NCI-H510A treated with DMSO at 0.1 percent for 48 hours (cell line): ENCODE data around the gene CAB39L.

Experiments
- DNase-seq: peaks from one replicate; lab custom pipeline; 2025; lab: John Stamatoyannopoulos, UW

The CAB39L gene

GRCh38 chr13:49399801-49400472 lies 43.9 kb downstream of the CAB39L start:
- no peak for DNase-seq

GRCh38 chr13:49395878-49396380 lies 47.9 kb downstream of the CAB39L start:
- no peak for DNase-seq

DNA sequence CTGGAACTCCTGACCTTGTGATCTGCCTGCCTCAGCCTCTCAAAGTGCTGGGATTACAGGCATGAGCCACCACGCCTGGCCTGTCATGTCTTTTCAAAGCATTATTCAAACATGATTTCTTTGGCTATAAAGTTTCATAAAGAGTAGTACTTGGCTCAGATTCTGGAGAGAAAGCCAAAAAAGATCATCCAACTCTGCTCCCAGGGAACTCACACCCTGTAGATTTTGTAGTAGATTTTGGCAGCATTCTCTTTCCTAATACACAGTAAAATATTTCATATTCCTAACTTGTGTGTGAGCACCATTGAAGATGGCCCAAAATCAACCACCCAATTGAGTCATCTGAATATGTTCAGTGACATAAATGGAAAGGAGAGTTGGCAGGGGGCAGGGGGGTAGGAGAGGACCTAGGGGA lies 48.4 kb downstream of the CAB39L start:
- DNase-seq = no peak

DNA sequence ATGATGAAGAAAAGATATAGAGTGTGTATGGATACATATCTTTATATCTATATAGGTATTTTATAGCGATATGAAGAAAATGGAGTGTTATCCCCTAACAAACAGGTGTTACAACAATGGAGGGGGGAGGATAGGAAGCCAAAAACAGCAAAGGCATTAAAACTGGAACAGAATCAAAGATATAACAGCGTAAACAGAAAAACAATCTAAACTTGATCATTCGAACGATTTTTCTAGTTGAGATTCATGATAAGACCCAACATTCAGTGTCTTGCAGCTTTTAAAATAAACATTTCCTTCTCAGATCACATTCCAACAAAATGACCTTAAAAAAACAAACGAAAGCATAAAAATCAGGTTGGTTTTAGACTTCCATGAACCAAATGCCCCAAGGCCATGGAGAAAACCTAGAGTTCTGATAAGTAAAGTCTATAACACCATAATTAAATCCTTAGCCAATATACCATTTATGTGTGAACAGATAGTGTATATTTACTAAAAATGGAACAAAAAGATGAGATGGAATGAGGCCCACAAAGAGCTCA lies 55.7 kb downstream of the CAB39L start:
- DNase-seq = no peak

DNA sequence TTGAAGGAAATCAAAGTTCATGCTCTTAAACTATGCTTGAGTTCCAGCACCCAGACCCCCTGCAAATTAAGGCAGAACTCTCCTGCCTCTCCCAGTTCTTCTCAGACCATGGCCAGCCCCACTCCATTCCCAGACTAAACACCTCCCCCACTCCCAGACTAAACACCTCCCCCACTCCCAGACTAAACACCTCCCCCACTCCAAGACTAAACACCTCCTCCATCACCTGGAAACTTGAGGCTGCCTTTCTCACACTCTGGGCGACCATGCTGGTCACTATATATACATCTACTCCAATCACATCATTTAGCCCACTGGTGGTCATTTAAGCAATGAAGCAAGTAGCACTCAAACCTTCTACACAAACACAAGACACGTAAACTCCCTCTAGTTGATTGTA lies 57.2 kb downstream of the CAB39L start:
- DNase-seq = no peak

DNA sequence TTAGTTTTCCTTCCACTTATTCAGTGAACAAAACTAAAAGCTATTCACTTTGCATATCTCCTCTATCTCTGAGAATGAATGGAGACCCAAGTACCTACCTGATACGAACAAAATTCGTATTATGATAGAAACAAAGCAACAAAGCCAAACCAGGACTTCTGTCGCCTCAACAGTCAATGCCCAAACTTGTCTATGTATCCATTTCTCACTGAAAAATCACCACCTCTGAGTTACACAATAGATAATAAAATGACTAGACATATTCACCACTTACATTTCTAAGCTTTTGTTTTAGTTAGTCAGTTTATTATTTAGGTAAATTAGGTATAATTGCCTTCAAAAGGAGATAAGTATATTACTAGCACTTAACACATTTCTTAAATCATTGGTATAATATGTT lies 67.7 kb downstream of the CAB39L start:
- DNase-seq = no peak

DNA sequence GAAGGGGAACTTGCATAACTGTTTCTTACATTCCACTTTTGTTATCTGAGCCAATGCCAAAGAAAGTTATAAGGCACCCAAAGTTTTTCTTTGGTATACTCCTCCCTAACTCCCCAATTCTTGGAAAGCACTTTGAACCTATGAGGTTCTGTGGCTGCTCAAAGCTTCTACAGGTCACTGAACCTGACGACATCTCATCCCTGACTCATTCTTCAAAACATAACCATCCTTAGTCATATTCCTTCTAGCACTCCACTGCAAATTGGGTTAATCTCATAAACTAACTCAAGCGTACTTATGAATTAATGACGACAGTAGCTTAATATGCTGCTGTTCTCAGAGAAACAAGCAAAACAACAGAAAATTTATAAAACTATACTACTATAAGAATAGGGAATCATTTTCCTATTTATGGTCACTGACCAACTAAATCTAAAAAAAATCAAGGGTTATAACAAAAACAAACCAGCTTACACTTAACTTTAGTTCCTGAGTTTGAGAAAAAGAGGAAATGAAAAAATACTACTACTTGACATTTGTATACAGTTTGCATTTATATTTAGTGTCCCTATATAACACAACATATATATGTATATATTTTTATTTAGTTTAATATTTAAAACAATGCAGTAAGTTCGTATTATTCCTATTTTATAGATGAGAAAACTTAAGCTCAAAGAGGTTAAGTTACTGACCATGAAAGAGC lies 69.1 kb downstream of the CAB39L start:
- DNase-seq = no peak

- no peak for DNase-seq
Observed at GRCh38 chr13:49373716-49374115, 70.1 kb downstream of the CAB39L start.

DNA sequence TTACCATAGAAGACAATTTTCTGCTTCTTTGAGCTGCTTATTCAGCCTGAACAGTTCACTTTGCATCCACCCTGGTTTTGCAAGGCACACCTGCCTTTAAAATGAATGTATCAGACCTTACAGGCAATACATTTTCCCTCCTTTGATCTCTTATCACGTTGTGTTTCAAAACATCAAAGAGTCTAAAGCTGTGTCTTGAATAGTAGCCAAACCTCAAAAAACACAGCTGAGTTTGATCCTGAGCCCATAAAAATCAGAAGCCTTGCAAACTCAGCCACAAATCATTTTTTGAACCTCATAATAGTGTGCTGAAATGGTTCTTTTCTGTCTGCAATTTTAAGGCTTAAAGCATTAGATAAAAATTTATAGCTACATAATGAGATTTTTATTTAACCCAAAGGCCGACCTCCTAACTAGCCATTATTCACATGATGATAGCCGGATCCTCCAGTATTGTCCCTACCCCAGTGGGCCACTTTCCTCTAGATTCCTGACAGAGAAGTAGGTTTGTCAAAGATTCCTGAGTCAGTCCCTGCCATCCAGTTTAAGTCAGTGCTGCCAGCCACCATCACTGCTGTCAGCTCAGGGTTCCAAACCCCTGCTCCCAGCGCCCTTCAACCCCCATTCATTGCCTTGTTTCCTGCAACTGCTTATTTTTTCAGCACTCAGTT lies 71.8 kb downstream of the CAB39L start:
- DNase-seq = no peak

DNA sequence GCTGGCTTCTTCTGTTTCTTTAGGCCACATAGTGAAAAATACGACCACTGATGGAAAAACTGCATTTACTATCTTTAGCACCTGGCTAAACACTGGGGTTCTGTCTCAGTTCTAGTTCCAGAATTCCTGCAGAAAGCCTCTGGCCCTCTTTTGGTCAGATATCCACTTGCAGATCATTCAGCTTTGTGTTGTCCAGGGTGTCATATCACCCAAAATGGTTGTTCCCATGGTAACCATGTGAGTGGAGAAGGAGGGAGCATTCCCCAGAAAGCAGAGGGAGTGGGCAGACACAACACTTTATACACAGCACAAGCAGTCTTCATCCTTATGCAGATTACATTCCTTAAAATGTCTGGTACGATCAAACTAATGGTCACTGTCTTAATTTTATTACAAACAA lies 73.5 kb downstream of the CAB39L start:
- no peak for DNase-seq

- no peak for DNase-seq
Observed at GRCh38 chr13:49369866-49370265, 74.0 kb downstream of the CAB39L start.

DNA sequence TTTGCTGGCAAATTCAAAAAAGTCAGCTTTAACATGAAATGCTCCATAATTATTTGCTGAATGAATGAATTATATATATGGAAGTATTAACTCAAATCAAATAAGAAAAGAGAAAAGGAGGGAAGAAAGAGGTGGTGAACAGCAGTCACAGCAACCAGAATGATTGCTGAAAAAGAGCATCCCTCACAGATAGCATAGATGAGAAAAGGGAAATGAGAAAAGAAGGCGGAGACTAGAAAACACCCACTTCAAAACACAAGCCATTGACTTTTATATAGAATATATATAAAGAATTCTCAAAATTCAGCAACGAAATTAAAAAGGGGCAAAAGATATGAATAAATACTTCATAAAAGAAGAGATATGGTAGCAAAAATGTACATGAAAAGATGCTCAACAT lies 75.2 kb downstream of the CAB39L start:
- DNase-seq = no peak

DNA sequence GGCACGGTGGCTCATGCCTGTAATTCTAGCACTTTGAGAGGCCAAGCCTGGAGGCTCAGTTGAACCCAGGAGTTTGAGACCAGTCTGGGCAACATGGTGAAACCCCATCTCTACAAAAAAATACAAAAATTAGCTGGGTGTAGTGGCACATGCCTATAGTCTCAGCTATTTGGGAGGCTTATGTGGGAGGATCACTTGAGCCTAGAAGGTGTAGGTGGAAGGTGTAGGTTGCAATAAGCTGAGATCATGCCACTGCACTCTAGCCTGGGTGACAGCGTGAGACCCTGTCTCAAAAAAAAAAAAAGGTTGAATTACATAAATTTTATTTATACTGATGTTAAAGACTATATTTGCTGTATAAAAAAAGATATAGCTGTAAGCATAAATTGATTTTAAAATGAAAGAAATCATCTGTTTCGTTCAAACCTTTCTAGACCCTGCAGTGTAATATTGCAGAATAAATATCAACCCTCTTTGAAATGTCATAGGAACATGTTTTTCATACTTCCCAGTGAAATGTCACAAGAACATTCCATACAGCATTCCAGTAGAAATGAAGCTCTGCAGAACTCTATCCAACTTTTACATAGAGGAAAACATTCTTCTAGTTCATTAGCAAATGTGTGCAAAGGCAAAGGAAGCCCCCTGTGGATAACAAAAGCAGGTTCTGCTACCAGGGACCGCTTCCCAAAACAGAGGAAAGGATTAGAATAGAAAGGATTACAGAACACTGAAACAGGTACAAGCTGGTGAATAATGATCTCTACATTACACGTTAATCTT lies 76.0 kb downstream of the CAB39L start:
- no peak for DNase-seq

DNA sequence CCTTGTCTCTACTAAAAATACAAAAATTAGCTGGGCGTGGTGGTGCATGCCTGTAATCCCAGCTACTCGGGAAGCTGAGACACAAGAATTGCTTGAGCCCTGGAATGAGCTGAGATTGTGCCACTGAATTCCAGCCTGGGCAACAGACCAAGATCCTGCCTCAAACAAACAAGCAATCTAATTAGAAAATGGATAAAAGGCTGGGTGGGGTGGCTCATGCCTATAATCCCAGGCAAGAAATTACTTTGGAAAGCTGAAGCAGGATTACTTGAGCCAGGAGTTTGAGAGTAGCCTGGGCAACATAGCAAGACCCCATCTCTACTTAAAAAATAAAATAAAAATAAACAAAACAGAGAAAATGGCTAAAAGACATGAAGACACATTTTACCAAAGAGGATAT lies 77.0 kb downstream of the CAB39L start:
- DNase-seq = no peak

- no peak for DNase-seq
Observed at GRCh38 chr13:49357694-49358093, 86.2 kb downstream of the CAB39L start.

DNA sequence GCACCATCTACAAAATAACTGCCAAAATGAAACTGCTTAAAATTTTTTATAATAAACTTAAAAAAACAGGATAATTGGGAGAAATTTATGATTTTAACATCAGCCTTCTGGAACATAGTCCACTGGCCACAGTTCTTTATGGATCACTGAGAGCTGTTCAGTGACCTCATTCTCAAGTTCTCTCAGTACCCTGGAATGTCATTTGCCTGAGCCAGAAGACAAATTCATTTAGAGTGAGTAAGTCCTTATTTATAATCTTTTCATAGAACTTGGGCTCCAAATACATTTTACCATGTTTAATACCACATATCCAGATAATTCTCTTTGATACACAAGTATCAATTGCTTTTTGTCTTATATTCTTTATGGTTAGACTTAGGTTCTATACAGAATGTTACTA lies 87.6 kb downstream of the CAB39L start:
- DNase-seq = no peak

DNA sequence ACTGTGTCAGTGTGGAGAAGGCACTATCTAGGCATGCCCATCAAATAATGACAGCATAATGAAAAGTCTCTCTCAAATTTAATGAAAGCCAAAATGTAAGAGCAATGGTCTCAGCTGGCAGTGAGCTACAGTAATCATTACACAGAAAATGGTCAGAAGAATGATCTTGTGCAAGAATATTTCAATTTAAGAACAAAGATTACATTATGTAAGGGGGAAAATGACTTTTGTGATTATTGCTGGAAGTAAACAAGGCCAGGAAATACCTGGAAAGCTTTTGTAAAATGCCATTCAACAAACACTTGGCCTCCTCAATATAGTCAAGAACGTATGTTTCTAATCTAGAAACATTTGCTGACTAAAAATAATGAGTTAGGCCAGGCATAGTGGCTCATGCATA lies 89.1 kb downstream of the CAB39L start:
- no peak for DNase-seq

DNA sequence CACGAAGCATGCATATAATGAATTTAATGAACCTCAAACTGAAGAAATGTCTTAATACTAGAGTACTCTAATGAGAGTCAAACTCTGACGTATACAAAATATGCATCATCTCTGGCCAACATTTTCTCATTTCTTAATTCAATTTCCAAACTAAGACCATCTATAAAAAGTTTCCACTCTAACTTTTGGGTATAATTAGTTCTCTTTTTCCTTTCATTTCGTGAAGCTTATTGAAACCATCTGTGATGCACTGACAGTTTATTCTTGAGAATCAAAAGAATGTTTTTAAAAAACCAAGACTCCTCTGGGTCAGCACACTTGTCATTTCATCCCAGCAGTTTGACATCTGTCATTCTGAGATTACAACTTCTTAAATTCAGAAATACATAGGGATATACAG lies 90.0 kb downstream of the CAB39L start:
- no peak for DNase-seq

DNA sequence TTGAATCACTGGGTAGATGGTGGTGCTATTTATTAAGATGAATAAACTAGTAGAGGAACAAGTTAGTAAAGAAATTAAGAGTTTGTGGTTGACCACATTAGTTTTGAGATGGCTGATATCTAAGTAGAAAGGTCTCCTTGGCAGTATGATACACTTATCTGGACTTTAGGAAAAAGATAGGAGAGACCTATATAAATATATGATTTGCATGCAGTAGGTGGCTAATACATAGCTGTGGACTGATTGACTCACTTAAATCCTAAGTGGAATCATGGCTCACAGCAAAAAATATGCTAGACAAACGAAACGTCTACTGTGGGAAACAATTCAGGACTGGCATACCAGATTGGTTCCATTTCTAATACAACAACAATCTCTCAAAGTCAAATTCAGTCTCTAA lies 92.0 kb downstream of the CAB39L start:
- DNase-seq = no peak

DNA sequence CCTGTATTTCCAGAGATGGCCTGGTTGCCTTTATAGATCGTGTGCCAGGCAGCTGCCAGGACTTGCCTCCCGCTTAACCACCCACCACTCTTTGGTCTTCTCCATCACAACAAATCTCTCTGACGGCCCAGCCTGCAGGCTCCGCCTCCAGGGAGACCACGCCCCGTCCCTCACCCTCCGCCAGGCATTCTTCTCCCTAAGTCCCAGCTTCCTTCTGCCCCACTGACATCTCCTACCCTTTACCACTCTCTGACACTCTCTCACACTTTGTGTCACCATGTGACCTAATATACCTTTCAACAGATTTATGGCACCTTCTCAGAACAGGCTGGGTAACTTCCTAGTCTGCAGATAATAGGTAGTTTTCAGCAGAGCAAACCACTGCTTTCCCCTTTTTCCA lies 95.1 kb downstream of the CAB39L start:
- DNase-seq = no peak

DNA sequence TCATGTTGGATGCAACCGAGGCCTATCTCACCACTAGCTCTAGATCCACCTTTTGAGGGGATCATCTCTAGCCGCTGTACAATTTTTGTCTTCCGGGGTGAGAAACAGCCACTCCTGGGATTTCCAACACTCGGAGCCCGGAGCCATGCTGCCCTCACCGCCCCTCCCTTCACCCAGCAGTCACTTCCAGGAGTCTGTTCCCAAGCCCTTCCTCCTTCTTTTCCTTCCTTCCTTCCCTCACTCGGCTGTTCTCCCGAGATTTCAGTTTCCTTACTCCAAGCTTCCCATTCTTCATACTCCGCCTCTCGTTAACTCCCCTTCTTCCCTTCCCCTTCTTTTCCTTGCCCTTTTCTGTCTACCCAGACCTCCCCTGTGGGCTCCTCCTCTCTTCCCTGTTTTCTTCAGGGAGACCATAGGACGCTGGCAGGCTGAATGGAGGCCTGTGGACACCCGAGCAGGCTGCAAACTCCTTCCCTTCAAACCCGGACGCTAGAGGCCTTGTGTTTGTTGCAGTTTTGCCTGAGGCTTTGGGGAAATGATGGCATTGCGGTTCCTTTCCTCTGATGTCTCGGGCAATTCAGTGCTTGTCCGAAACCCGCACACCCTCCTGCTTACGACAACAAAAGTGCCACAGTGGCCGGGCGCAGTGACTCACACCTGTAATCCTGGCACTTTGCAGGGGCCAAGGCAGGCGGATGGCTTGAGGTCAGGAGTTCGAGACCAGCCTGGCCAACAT lies 96.0 kb downstream of the CAB39L start:
- DNase-seq = no peak
